HG03066 (cell line): ENCODE data around the gene HECTD4.
"Not testable (repeated sequence)": the region's sequence is repeated elsewhere in the genome, so short reads cannot be mapped to it uniquely, and the experiment has no call there.

Experiments used
- ATAC-seq: cut with Tn5 transposase; IDR thresholded peaks from one replicate; pipeline ENCODE4 v1.9.1; 2021; ENCODE audit warnings: low read depth; ENCODE audit not compliant: unreplicated experiment

HECTD4 gene, protein sequence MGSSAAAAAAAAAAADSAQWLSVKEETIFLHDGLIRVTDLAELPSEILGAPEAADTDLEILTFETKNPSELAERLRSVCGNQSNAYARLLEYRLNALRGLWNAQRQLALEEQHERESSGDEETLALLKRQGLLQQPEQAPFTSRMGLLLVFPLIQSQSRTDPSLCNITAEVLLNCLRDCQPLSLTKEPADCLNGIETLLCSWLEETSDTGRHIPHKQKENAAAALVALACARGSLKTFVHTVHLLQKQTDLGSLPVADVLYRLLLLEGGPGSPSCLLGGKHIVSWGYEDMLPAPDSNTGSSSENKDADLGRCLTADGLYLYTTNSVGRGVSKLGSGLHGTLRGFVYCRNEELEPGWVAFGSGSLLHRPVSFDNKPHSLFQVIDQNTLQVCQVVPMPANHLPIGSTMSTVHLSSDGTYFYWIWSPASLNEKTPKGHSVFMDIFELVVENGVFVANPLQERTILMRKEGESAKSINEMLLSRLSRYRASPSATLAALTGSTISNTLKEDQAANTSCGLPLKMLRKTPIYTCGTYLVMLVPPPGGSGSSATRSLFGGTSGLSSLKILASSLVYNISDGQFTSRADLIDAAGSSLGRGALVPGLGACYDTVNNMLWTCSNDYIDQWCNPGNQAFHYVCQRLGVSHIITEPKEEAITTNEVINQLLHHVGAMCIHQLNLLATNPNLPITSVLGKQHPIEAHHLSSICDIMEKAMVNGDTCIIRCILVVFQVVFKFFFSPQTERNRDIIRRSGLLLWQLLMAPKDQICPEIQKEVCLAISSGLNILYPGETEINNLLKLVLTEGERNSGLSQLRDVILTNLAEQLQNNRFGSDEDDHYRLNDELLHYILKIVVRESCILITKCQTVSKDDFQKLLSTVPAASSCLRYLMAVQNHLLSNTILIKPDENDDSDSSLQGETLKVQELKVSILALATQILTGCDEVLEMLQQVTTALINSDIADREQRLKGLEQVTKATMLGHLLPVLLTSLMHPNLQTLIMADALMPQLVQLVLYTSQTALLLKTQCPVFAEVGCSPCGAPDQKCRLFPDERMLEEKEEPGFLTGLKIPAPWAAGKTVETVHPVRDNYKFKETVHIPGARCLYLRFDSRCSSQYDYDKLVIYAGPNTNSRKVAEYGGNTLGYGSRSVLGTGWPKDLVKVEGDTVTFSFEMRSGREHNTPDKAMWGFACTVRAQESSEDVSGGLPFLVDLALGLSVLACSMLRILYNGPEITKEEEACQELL (N-terminal part only)

DNA sequence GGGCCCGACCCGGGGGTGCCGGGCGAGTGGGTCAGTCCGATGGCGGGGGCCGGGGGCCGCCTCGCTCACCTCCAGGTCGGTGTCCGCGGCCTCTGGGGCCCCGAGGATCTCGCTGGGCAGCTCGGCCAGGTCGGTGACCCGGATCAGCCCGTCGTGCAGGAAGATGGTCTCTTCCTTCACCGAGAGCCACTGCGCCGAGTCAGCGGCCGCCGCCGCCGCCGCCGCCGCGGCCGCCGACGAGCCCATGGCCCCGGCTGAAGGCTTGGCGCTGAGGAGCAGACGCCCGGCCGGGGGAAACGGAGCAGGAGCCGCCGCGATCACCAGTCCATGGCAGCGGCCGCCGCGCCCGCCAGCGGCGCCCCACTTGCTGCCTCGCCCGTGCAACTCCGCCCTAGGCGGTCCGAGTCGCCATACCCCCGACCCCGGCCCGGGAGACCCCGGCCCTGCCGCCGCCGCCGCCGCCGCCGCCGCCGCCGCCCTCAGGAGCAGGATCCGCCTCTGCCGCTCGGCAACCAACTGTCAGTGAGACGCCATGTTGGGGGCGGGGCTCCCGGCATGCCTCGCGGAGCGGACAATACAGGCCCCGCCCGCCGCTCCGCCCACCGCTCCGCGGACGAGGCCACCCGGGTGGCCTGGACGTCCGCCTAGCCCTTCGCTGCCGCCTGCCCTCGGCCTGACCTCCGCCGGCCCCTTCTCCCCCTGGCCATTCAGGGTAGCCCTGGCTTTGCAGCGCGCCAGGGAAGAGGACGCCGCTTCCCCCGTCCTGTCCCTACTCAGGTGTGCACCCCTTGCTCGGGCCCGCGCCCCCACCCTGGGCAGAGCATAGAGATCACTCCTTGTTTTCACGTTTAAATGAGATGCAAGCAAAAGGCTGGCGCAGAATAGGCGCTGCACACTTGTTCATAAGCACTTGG lies at the start of gene HECTD4:
Gene HECTD4 (minus strand): TSS at position 549 of the 914 bp plus-strand sequence. CDS start 303 bp downstream, at position 246.
- peak; percentile 82 for ATAC-seq

DNA sequence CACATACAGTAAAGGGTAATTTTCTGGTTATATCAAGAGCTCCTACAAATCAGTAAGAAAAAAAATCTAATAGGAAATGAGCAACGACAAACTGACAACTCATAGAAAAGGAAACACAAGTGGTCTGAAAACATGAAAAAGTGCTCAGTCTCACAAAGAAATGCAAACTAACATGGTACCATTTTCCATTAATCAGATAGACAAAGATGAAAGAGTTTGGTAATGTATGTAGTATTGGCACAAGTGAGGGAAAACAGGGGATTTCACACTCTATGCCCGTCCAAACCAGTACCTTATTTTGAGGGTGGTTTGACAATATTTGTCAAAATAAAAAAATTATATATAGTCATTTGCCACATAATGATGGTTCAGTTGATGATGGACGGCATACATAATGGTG lies 49.7 kb upstream of the HECTD4 start:
- ATAC-seq: no peak

DNA sequence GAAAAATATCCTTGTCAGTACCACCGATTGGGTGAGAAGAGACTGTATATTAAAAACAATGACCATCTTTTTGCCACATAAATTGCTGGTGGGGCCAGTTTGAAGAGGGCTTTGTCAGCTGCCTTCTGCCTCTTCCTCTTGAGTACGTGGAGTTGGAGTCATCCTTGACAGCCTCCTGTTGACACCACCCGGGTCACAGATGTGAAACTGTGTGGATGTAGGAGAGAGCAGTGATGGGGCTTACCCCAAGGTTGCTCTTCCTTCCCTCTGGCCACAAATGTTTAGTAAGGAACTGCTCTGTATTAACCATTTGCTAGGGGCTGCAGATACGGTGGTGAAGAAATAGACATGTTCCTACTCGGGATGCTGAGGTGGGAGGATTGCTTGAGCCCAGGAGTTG lies 48.7 kb upstream of the HECTD4 start:
- no peak for ATAC-seq

DNA sequence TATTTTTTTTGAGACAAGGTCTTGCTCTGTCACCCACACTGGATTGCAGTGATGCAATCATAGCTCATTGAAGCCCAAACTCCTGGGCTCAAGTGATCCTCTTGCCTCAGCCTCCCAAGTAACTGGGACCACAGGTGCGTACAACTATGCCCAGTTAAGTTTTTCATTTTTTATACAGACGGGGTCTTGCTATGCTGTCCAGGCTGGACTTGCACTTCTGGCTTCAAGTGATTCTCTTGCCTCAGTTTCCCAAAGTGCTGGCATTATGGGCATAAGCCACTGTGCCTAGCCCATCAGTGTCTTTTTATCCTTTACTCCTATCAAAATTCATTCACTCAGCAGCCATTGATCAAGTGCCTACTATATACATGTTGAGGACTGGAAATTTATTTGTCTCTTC lies 45.5 kb upstream of the HECTD4 start:
- ATAC-seq: no peak

DNA sequence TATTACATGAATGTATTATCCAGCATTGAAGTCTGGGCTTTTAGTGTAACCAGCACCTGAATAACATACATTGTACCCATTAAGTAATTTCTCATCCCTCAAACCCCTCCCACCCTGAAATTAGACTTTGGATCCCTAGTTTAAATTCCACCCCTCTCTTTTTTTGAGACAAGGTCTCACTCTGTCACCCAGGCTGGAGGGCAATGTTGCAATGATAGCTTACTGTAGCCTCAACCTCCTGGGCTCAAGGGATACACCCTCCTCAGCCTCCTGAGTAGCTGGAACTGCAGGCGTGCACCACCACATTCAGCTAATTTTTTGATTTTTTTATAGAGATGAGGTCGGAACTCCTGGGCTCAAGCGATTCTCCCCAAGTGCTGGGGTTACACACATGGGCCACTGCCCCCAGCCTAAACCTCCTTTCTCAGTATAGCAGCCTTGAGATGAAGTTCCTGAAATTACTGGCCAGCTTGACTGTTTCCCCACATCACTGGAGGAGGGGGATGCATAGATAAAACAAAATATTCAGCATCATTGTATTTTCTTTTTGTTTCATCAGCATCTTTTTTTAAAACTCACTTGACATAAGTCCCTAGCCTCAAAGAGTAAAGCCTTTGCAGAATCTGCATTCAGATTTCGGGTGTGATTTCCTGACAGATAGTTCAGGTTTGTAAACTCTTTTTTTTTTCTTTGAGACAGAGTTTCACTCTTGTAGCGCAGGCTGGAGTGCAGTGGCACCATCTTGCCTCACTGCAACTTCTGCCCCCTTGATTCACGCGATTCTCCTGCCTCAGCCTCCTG lies 43.6 kb upstream of the HECTD4 start:
- no peak for ATAC-seq

DNA sequence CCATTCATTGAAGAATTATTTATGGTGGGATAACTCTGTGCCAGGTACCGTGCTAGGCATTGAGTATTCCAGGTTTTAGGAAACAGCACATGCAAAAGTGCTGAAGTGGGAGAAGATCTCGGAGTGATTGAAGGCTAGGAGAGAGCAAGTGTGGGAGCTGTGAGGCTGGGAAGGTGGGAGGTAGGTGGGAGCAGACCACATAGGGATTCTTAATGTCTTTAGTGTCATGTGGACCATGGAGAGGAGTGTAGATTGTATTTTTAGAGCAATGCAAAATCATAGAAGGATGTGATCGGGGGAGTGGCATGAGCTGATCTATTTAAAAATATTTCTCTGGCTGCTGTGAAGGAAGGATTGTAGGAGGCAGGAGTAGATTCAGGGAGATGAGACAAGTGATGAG lies 41.9 kb upstream of the HECTD4 start:
- no peak for ATAC-seq

DNA sequence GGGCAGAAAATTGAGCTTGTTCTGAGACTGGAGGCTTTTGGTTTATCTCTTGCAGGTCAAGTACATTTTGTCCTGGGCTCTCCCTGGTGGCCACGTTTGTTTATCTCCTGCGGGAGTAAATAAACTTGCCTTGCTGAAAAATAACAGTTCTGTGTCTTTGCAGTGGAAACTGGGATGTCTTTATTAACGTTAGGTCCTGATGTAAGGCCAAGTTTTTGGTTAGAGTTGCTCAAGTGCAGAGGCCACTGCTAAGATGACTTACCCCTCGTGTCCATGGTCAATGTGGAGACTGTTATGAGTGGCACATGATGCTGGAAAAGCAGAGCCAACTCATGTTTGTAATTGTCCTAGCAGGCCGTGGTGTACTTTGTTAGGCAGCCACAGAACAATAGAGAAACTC lies 40.3 kb upstream of the HECTD4 start:
- ATAC-seq: no peak

DNA sequence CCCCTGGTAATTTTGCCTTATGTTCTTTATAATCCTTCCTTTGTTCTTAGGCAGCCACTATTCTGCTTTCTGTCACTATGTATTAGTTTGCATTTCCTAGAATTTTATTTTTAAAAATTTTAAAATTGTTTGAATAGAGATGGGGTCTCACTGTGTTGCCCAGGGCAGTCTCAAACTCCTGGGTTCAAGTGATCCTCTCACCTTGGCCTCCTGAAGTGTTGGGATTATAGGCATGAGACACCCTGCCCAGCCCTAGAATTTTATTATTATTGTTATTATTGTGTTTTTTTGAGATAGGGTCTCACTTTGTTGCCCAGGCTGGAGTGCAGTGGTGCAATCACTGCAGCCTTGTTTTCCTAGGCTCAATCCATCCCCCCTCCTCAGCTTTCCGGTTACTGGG lies 39.1 kb upstream of the HECTD4 start:
- no peak for ATAC-seq

DNA sequence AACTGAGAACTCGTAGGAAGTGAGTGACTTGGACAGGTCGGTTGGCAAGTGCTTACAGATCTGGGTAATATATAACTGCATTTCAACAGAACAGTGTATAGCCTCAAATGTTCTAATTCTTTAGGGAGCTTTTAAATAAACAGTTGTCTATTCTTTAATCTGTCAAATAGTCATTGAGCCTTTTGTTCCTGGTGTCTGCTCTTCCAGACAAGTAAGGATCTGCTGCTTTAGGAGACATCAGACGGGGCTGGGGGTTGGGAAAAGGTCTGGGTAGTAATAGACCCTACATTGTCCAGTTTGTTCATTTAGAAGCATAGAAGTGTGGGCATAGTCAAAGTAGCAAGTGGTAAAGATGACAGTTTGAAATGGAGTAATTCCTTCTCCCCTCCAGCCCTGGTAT lies 38.5 kb upstream of the HECTD4 start:
- no peak for ATAC-seq

DNA sequence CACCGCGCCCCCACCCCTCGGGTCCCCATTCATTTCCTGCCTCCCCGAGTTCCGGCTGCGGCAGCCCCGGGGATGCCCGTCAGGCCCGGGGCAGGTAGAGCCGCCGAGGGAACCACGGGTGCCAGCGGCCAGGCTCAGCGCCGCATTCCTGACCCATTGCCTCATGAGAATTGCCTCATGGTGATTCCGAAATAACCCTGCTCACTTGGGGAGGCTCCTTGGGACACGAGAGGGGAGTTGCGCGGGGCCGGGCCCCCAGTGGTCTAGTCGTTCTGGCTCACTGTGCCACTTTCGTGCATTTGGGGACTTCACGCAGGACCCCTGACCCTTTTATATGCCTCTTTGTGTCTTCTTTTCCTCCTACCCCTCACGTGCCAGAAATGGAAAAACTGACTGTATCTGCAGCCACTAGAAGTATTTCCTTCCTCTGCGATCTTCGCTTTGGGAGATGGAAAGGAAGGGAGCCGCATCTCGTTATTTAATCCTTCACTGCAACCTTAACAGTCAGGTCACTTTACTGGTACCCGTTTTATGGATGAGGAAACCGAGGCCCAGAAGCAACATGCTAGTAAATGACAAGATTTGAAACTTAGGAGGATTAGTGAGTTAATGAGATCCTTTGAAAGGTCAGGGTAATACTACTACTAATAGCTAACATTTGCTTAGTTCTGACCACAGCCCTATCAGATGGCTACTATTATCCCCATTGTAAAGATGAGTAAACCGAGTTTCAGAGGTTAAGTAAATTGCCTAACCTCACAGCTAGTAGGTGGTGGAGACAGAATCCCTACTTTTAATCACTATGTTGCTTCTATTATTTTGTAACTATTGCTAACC lies 37.3 kb upstream of the HECTD4 start:
- peak; percentile 41 for ATAC-seq

DNA sequence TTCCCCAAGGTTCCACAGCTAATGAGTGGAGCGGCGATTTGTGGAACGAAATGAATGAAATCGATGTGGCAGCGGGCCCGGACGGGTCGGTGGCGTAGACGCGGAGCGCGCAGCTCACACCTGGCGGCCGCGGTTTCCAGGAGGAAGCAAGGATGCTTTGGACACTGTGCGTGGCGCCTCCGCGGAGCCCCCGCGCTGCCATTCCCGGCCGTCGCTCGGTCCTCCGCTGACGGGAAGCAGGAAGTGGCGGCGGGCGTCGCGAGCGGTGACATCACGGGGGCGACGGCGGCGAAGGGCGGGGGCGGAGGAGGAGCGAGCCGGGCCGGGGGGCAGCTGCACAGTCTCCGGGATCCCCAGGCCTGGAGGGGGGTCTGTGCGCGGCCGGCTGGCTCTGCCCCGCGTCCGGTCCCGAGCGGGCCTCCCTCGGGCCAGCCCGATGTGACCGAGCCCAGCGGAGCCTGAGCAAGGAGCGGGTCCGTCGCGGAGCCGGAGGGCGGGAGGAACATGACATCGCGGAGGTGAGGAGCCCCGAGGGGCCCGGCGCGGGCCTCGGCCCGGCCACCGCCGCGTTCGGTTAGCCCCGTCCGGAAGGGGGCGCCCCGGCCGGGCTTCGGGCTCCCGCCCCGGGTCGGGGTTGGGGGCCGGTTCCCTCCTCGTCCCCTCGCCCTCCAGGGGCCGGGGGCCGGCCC lies 36.5 kb upstream of the HECTD4 start, which contains the start of gene PTPN11:
Gene PTPN11 (plus strand): TSS at position 340 of the 689 bp plus-strand sequence. CDS start 165 bp downstream, at position 505.
- ATAC-seq: peak; percentile 51

DNA sequence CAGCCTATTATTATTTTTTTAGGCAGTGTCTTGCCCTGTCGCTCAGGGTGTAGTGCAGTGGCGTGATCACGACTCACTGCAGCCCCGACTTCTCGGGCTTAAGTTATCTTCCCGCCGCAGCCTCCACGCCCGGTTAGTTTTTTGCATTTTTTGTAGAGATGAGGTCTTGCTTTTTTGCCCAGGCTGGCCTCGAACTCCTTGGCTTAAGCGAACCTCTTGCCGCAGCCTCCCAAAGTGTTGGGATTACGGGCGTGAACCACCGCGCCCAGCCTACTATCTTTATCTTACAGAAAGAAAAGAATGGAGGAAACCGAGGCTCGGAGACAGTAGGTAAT lies 36.0 kb upstream of the HECTD4 start:
- ATAC-seq: no peak

DNA sequence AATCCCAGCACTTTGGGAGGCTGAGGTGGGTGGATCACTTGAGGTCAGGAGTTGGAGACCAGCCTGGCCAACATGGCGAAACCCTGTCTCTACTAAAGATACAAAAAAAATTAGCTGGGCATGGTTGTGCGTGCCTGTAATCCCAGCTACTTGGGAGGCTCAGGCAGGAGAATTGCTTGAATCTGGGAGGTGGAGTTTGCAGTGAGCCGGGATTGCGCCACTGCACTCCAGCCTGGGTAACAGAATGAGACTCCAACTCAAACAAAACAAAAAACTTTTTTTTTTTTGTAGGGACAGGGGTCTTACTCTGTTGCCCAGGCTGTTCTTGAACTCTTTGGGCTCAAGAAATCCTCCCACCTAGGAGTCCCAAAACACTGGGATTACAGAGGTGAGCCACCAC lies 33.2 kb upstream of the HECTD4 start:
- ATAC-seq: not testable (repeated sequence)

DNA sequence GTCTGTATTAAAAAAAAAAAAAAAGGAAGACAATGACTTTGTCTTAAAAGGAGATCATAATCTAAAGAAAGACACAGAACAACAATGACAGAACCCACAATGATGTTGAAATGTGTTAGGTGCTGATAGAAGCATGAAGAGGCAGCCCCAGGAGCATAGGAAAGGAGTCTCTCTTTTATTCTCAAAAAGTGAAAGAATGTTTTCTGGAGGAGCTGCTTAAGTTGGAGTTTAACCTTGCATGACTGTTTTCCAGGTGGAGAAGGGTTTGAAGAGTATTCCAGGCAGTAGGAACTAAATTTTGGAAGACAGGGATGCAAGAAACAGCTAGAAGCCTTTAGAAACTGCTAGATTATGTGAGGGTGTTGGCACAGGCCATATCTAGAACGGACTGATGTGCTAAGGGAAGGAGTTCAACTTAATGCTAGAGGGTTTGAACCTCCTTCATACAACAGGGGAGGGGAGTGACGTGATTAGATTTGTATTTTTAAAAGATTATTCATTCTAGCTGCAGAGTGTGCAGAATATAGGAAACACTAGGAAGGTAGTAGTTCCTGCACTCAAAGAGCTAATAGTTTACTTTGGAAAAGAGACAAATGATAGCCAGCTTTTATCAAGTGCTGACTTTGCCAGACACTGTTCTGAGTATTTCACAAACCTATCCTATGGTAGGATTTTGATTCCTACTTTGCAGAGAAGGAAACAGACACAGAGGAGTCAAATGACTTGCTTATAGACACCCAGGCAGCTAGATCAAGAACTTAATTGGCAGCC lies 31.8 kb upstream of the HECTD4 start:
- ATAC-seq: no peak

DNA sequence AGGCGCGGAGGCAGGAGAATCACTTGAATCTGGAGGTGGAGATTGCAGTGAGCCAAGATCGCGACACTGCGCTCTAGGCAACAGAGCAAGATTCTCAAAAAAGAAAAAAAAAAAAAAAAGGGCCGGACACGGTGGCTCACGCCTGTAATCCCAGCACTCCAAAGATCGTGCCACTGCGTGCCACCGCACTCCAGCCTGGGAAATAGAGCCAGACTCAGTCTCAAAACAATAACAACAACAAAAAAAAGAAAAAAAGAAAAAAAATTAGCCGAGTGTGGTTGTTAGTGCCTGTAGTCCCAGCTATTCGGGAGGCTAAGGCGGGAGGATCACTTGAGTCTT lies 27.6 kb upstream of the HECTD4 start:
- ATAC-seq: no peak

DNA sequence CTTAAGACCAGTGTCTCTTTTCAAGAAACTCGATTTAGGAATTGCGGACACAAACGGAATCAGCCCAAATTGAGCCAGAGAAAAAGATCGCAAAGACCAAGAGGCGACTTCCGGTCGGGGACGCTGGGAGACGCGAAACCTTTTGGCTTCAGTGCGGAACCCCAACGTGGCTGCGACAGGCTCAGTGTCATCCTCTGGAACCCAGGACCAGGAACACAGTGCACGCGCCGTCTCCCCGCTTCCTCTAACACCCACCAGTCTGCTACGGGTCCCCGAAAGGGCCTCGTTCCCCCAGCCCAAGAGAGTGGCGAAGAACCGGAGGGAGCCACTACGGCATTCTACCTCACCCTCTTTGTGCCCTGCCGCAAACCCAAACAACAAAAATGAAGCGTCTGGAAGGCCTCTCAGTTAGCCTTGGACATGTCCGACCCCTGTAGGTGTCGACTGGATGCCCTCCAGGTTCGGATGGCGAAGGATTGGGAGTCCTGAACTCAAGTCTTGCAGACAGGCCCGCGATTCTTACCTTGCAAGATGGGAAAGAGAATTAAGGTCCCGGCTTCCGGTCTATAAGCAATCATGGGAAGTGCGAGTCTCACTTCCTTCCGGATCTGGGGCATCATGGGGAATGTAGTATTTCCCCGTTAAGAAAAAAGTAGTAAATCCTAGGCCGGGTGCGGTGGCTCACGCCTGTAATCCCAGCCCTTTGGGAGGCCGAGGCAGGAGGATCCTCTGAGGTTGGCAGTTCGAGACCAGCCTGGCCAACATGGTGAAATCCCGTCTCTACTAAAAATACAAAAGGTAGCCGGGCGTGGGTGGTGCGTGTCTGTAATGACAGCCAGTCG lies 27.1 kb upstream of the HECTD4 start, which contains the start of gene RPL6:
Gene RPL6 (minus strand): TSS at position 542 of the 842 bp plus-strand sequence. CDS start 949 bp downstream, outside the sequence.
- peak; percentile 80 for ATAC-seq
